D341Med (cell line): Measurements from ENCODE around the gene C6.

Experiments
- DNase-seq: peaks from one replicate; pipeline ENCODE4 v3.0.0; 2012; ENCODE audit warnings: low spot score

The C6 gene

DNA sequence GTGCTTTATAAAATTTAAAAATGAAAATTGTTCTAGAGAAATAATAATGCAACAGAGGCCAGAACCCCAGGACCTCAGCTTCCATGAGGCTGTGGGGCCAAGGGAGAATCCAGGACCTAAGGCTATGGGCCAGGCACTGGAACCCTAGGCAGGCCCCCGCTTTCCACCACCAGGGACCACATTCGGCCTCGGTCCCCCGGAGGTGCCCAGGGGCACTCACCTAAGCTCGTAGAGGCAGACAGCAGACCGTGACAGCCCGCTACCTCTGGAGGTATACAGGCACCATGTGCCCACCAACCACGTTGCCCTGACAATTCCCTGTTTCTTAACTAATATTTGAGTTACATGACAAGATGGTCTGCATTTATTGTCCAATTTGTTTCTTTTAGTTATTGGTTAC, 92.7 kb downstream of the C6 start:
- no peak for DNase-seq

DNA sequence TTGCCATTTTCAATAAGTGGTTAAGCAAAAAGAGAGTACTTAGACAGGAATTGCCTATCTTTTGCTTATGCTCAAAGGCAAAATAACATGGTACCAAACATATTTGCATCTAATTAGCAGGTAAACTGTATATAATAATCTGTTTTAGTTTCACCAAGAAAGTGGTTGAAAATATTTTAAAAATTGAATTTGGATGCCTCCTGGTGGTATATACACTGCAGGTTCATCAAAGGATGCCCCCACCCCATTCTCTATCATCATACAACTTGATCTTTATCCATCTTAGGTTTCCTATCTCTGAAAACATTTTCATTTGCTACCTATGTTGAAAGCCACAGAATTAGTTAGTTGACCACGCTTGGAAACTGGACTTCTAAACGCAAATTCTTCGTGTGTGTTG, 95.2 kb downstream of the C6 start:
- DNase-seq, result no peak

DNA sequence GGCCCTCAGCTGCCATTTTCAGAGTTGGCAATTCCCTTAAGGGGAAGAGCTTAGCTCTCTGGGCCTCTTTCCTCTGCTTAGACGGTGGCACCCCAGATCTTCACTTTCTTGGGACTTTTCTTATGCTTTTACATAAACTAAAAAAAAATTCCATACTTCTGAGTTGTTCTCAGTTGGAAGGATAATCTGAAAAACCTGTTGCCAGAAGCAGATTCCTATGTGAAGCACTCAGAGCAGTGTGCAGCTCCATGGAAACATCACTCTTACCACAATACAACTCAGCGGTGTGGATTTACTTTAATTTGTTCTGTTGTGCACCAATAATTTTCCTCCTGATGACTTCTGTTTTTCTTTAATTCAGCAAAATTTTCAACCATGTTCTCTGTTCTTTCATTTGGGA, 98.1 kb downstream of the C6 start:
- DNase-seq, result no peak

DNA sequence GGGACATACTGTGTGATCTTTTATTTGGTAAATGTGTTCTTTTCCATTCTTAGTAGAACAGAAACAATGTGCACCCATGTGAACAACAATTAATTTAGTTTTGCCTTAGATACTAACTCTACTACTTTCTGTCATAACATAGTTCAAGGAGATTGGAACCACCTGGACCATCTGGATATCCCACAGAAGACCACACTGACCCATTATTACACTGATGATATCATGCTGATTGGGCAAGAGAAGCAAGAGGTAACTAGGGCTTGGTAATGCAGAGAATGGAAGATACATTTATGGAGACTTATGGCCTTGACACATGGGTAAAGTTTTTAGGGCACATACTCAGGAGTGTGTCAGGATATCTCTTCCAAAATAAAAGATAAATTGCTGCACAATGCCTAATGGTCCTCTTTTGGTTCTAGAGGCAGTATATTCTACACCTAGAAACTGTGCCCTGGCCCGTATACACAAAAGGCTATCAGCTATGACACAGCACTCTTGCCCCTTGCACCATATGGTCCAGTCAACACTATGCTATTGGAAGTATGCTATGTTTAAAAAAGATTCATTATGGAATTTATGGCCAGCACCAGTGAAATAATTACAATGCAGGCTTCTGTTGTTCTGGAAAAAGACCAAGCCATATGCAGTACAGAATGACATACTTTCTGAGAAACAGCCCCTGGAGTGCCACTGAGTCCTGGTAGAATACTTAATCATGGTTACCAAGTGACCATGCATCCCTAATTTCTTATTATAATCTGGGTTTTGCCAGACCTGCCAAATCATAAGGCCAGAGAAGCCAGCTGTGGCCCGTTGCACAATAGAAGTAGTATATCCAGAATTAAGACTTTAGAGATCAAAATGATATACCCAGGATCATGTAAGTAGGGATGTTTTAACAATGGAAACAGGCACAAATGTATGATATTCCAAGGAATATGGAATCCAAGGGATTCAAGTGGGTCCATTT, 100.6 kb downstream of the C6 start:
- DNase-seq, result no peak

DNA sequence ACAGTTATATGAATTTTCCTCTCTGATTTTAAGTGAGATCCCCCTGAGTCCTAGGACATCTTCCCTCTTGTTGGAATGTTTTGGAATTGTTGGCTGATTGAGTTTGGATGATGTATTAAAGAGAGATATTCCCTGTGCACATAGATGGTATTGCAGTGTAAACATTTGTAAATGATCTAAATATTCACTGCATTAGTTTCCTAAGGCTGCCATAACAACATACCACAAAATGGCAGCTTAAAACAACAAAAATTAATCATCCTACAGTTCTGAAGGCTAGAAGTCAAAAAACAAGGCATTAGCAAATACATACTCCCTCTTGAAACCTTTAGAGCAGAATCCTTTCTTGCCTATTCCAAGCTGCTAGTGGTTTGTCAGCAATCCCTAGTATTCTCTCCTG, 104.1 kb downstream of the C6 start:
- DNase-seq, result no peak

DNA sequence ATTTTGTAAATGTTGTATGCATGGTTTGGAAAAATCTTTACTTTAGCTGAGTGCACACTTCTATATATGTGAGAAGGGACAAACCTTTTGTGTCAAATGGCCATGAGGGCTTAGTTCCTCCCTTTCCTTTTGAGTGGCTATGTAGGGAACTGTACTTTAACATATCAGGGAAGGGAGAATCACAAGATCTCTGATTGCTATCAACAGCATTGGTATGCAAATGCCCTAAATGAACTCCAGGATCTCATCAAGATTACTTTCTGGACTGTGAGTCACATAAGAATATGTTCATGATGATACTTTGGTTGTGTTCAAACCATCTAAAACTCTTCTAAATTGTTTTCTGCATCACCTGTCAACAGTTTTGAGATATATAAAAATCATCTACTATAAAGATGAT, 111.0 kb downstream of the C6 start:
- no peak for DNase-seq

DNA sequence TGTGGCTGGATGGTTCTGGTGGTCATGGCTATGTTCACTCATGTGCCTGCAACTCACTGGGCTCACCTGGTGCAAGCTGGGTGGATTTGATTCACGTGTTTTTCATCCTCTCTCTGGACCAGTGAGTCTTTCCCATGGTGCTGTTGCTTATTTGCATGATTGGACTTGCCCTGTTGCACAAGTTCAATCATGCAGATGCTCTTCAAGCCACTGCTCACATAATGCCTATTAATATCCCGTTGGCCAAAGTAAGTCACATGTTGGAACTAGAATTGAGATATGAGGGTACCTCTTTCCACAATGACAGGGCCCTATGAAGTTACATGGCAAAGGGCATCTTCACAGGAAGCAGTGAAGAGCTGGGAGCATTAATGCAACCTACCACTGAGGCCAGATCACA, 115.7 kb downstream of the C6 start:
- no peak for DNase-seq

DNA sequence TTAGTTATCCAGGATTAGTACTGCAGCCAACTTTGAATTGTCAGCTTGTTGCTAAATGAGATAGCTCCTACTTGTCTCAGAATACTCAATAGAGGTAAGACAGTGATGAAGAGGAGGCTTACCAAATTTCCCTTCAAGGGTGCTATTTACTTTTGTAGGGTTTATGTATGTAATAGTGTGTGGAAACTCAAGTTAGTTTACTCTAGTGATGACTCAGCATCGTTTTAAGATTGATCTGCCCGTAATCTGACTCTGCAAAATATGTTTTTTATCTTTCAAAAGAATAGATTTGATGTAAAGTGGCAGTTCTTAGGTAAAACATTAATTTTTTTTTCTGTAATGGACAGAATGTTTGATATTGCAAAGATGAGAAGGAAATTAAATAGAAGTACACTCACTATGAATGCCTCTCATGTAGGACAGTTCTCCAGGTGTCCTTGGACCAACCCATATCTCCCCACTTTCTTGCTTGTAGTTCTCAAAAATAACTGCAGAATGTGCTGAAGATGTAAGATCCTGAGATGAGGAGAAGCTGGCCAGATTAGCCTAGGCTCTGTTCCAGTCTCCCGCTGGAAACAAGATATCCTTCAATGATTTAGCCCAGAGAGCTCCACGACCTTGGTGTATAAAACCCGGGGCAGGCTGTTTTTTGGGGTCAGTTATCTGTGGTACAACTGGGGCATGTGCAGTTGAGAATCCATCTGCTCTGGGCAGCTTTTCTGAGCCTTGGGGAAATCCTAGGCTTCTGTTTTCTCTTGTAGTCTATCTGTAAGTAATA, 117.8 kb downstream of the C6 start:
- no peak for DNase-seq

DNA sequence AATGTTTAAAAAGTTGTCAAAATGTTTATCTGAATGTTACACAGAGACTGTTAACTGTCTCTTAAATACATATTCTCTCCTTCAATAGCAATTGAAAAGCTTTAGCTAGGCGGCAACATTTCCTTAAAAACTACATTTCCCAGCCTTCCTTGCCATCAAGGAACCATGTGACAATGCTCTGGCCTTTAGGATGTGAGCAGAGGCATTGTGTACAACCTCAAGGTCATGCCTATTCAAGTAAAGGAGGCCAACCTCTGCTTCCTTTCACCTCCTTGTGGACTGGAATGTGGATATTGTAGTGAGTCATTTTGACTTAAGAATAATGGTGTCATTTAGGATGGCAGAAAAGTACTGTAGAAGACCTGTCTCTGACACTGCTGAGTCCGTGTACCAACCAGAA, 118.5 kb downstream of the C6 start:
- DNase-seq, result no peak

DNA sequence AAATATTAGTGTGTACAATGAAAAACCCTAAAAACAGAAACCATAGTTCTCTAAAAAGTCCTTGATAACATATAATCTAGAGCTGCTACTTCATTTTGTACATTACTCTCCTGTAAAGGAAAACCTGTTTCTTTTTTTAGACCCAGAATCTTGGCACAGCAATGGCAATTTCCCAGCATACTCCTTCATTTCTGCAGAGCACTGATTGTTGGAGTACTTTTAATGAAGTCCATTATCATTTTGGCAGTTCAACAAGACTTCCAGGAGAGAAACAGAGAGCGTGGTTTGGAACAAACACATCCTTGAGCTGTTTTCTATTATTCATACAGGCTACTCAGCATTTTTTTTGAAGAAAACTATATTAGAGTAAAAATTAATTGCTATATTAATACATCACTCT, 119.5 kb downstream of the C6 start:
- DNase-seq, result no peak
